ENCODE measurements around the gene TEC. TPM values are rescaled to one million over a fixed set of nuclear protein-coding genes. Genes with fewer than 3 reads are reported as not detected.

Gene TEC
- total and polyA plus RNA-seq, 3 experiments from 2014 or later: 1.6 to 2.4 (median 1.6) TPM

GRCh38 chr4:48095441-48095840 is 174.2 kb downstream of the TEC start:
- POLR2A ChIA-PET: no interaction called here
- H3K9me3 Mint-ChIP-seq: no peaks in the 10 kb centered on the region

GRCh38 chr4:48093991-48094416 is 175.6 kb downstream of the TEC start:
- no peaks in the 10 kb centered on the region for H3K9me3 ChIP-seq (ENCODE audit: low read length)
- ChIA-PET CTCF (interaction anchor here (1.3 kb wide), 1 partner anchor 34 kb away, joined by 3 read pairs; no protein-coding TSS in a partner anchor), POLR2A (no interaction called here)
- H3K27me3 Mint-ChIP-seq: no peaks in the 10 kb centered on the region
- no peaks in the 10 kb centered on the region for H3K9me3 Mint-ChIP-seq
- H3K4me3 ChIP-seq (ENCODE audit: low read length): no peak overlapping the region
- no peaks in the 10 kb centered on the region for H3K4me1 ChIP-seq (ENCODE audit: insufficient read depth, low read length)
- peak overlapping the region in 5 of 8 donors; percentile 28 to 55 (median 33) for H3K27ac Mint-ChIP-seq
- no peak overlapping the region for H3K27ac ChIP-seq (ENCODE audit: low read depth, low read length)
- peaks cover 3 to 28% (median 19%) of the 10 kb centered on the region in 3 donors for H3K36me3 Mint-ChIP-seq
- peaks cover 36% of the 10 kb centered on the region for H3K36me3 ChIP-seq (ENCODE audit: insufficient read depth, low read length)
- H3K4me3 Mint-ChIP-seq: no peak overlapping the region
- peaks cover 0 to 3% (median 0%) of the 10 kb centered on the region in 3 donors for H3K4me1 Mint-ChIP-seq
- no peak for DNase-seq
- no peaks in the 10 kb centered on the region for H3K27me3 ChIP-seq (ENCODE audit: insufficient read depth, low read length, poor library complexity, severe bottlenecking)

More at GRCh38 chr4:48095441-48095840, 174.2 kb downstream of the TEC start:
- peaks cover 38% of the 10 kb centered on the region for H3K36me3 ChIP-seq (ENCODE audit: insufficient read depth, low read length)
- H3K9me3 ChIP-seq (ENCODE audit: low read length): no peaks in the 10 kb centered on the region
- H3K27ac ChIP-seq (ENCODE audit: low read depth, low read length): no peak overlapping the region
- H3K4me3 Mint-ChIP-seq: no peak overlapping the region
- H3K36me3 Mint-ChIP-seq: peaks cover 3 to 28% (median 21%) of the 10 kb centered on the region in 3 donors
- no peak overlapping the region for H3K4me3 ChIP-seq (ENCODE audit: low read length)
- H3K4me1 ChIP-seq (ENCODE audit: insufficient read depth, low read length): no peaks in the 10 kb centered on the region
- CTCF ChIA-PET: interaction anchor here (1.0 to 2.1 kb wide), 3 partner anchors 14 to 62 kb away, joined by 3 to 5 read pairs (median 3); no protein-coding TSS in a partner anchor
- no peak for DNase-seq
- H3K27me3 Mint-ChIP-seq: no peaks in the 10 kb centered on the region
- H3K27ac Mint-ChIP-seq: peak overlapping the region in 4 of 8 donors; percentile 10 to 41 (median 26)
- peaks cover 0 to 3% (median 0%) of the 10 kb centered on the region in 3 donors for H3K4me1 Mint-ChIP-seq
- no peaks in the 10 kb centered on the region for H3K27me3 ChIP-seq (ENCODE audit: insufficient read depth, low read length, poor library complexity, severe bottlenecking)

- Mint-ChIP-seq H3K9me3 (no peaks in the 10 kb centered on the region), H3K27ac (no peak overlapping the region), H3K4me3 (no peak overlapping the region), H3K4me1 (peaks cover 0 to 5% (median 0%) of the 10 kb centered on the region in 3 donors), H3K36me3 (peaks cover 0 to 37% (median 18%) of the 10 kb centered on the region in 3 donors), H3K27me3 (no peaks in the 10 kb centered on the region)
- no peak overlapping the region for H3K27ac ChIP-seq (ENCODE audit: low read depth, low read length)
- CTCF ChIA-PET: interaction anchor here (0.7 to 1.6 kb wide), 3 partner anchors 18 to 57 kb away, joined by 3 to 4 read pairs (median 4); no protein-coding TSS in a partner anchor
- H3K36me3 ChIP-seq (ENCODE audit: insufficient read depth, low read length): peaks cover 35% of the 10 kb centered on the region
- POLR2A ChIA-PET: no interaction called here
- H3K4me1 ChIP-seq (ENCODE audit: insufficient read depth, low read length): no peaks in the 10 kb centered on the region
- H3K4me3 ChIP-seq (ENCODE audit: low read length): no peak overlapping the region
- H3K27me3 ChIP-seq (ENCODE audit: insufficient read depth, low read length, poor library complexity, severe bottlenecking): no peaks in the 10 kb centered on the region
- H3K9me3 ChIP-seq (ENCODE audit: low read length): no peaks in the 10 kb centered on the region
- no peak for DNase-seq
These were observed 179.0 kb downstream of the TEC start for GRCh38 chr4:48090621-48091020.

GRCh38 chr4:48085821-48086589 is 183.6 kb downstream of the TEC start:
- H3K4me1 Mint-ChIP-seq: peaks cover 6 to 9% (median 7%) of the 10 kb centered on the region in 3 donors
- POLR2A ChIA-PET: no interaction called here

More at GRCh38 chr4:48085821-48086589, 183.6 kb downstream of the TEC start:
- H3K27me3 Mint-ChIP-seq: peaks cover 0 to 1% of the 10 kb centered on the region in 2 donors
- H3K9me3 Mint-ChIP-seq: no peaks in the 10 kb centered on the region
- Histone ChIP-seq H3K27me3 (ENCODE audit: insufficient read depth, low read length, poor library complexity, severe bottlenecking) (no peaks in the 10 kb centered on the region), H3K36me3 (ENCODE audit: insufficient read depth, low read length) (peaks cover 13% of the 10 kb centered on the region), H3K9me3 (ENCODE audit: low read length) (no peaks in the 10 kb centered on the region), H3K4me3 (ENCODE audit: low read length) (no peak overlapping the region), H3K27ac (ENCODE audit: low read depth, low read length) (no peak overlapping the region), H3K4me1 (ENCODE audit: insufficient read depth, low read length) (no peaks in the 10 kb centered on the region)
- DNase-seq: no peak
- H3K27ac Mint-ChIP-seq: peak overlapping the region in 2 of 8 donors; percentile 21 to 33
- H3K4me3 Mint-ChIP-seq: no peak overlapping the region
- CTCF ChIA-PET: interaction anchor here (1.1 to 5.3 kb wide), 5 partner anchors 10 to 70 kb away, joined by 3 to 40 read pairs (median 4); partner anchors contain the start of genes CNGA1 and NIPAL1
- peaks cover 4 to 67% (median 26%) of the 10 kb centered on the region in 3 donors for H3K36me3 Mint-ChIP-seq

Other genes with a start within 250 kb of the TEC start
- gene TXK, start 135.6 kb downstream of the TEC start, total RNA-seq: 1 to 10 TPM; 6.0 to 6.4 TPM
- 70.0 TPM for gene TXK, start 135.6 kb downstream of the TEC start, polyA plus RNA-seq
- 10 to 100 TPM; 72.2 to 86.8 TPM for gene SLAIN2, start 71.7 kb upstream of the TEC start, total RNA-seq
- gene SLAIN2, start 71.7 kb upstream of the TEC start, polyA plus RNA-seq: 26.4 TPM
- gene SLC10A4, start 213.5 kb upstream of the TEC start, total RNA-seq: not detected
- not detected for gene SLC10A4, start 213.5 kb upstream of the TEC start, polyA plus RNA-seq
- gene ZAR1, start 220.4 kb upstream of the TEC start, total RNA-seq: not detected
- not detected for gene ZAR1, start 220.4 kb upstream of the TEC start, polyA plus RNA-seq

Measured in CD8-positive, alpha-beta memory T cell (primary cell).